SK-N-SH treated with all-trans-retinoic acid at 6 μM for 48 hours (cell line): ENCODE measurements around the gene ZXDC.

ENCODE experiments used
- ATAC-seq: fragments of 200-7000 bp; cut with Tn5 transposase; 3 replicates; pipeline ENCODE4 v1.9.1; 2020; ENCODE audit warnings: mild to moderate bottlenecking, moderate library complexity
- BACH2 ChIP-seq: fragments of 250-450 bp; sonication (Bioruptor Pico); IDR thresholded peaks from 2 replicates; pipeline ENCODE4 v1.9.0; 2021; ENCODE audit warnings: mild to moderate bottlenecking, borderline replicate concordance
- CSDC2 ChIP-seq: fragments of 250-450 bp; sonication (Bioruptor Pico); IDR thresholded peaks from 2 replicates; pipeline ENCODE4 v1.5.0; 2020; ENCODE audit warnings: mild to moderate bottlenecking, moderate library complexity
- ESRRG ChIP-seq: fragments of 250-450 bp; sonication (Bioruptor Pico); IDR thresholded peaks from 2 replicates; pipeline ENCODE4 v1.6.1; 2021; ENCODE audit warnings: mild to moderate bottlenecking
- GLIS3 ChIP-seq: fragments of 250-450 bp; sonication (Bioruptor Pico); IDR thresholded peaks from 2 replicates; pipeline ENCODE4 v1.5.0; 2020; ENCODE audit warnings: mild to moderate bottlenecking, moderate library complexity
- ISL1 ChIP-seq: fragments of 250-450 bp; sonication (Bioruptor Pico); IDR thresholded peaks from 2 replicates; pipeline ENCODE4 v2.1.2; 2022; ENCODE audit warnings: mild to moderate bottlenecking, moderate library complexity
- OSR1 ChIP-seq: fragments of 250-450 bp; sonication (Bioruptor Pico); IDR thresholded peaks from 2 replicates; pipeline ENCODE4 v1.8.0; 2022; ENCODE audit warnings: moderate library complexity, mild to moderate bottlenecking, inconsistent platforms
- PPARA ChIP-seq: fragments of 250-450 bp; sonication (Bioruptor Pico); IDR thresholded peaks from 2 replicates; pipeline ENCODE4 v1.5.0; 2020; ENCODE audit warnings: mild to moderate bottlenecking, borderline replicate concordance
- RARB ChIP-seq: fragments of 250-450 bp; sonication (Bioruptor Pico); IDR thresholded peaks from 2 replicates; pipeline ENCODE4 v1.8.0; 2021; ENCODE audit warnings: mild to moderate bottlenecking, moderate library complexity
- SNAI2 ChIP-seq: fragments of 250-450 bp; sonication (Bioruptor Pico); IDR thresholded peaks from 2 replicates; pipeline ENCODE4 v1.5.0; 2020; ENCODE audit warnings: mild to moderate bottlenecking, moderate library complexity
- TCF4 ChIP-seq: fragments of 250-450 bp; sonication (Bioruptor Pico); IDR thresholded peaks from 2 replicates; pipeline ENCODE4 v1.8.0; 2021; ENCODE audit warnings: mild to moderate bottlenecking, moderate library complexity, borderline replicate concordance
- TOX ChIP-seq: fragments of 250-450 bp; sonication (Bioruptor Pico); IDR thresholded peaks from 2 replicates; pipeline ENCODE4 v1.8.0; 2021; ENCODE audit warnings: mild to moderate bottlenecking, moderate library complexity, borderline replicate concordance
- ZC3H10 ChIP-seq: fragments of 250-450 bp; sonication (Bioruptor Pico); IDR thresholded peaks from 2 replicates; pipeline ENCODE4 v1.5.1; 2021; ENCODE audit warnings: mild to moderate bottlenecking, moderate library complexity
- ZFP3 ChIP-seq: fragments of 250-450 bp; sonication (Bioruptor Pico); IDR thresholded peaks from 2 replicates; pipeline ENCODE4 v1.5.0; 2020; ENCODE audit warnings: mild to moderate bottlenecking, moderate library complexity
- ZFP30 ChIP-seq: fragments of 450-650 bp; formaldehyde crosslinking; IDR thresholded peaks from 2 replicates; pipeline ENCODE4 v1.5.0; 2022; ENCODE audit warnings: mild to moderate bottlenecking, moderate library complexity
- ZNF565 ChIP-seq: fragments of 450-650 bp; formaldehyde crosslinking; conservative IDR thresholded peaks from 2 replicates; pipeline ENCODE4 v1.5.0; 2020; ENCODE audit warnings: low read depth, mild to moderate bottlenecking, moderate library complexity
- ZNF70 ChIP-seq: fragments of 450-650 bp; formaldehyde crosslinking; IDR thresholded peaks from 2 replicates; pipeline ENCODE4 v1.5.0; 2020; ENCODE audit warnings: mild to moderate bottlenecking, moderate library complexity
- TF ChIP-seq, protein P1 (sequence below): fragments of 250-450 bp; sonication (Bioruptor Pico); IDR thresholded peaks from 2 replicates; pipeline ENCODE4 v1.5.1; 2020; ENCODE audit warnings: low read depth, mild to moderate bottlenecking, moderate library complexity
- TF ChIP-seq, protein P2 (sequence below): fragments of 250-450 bp; sonication (Bioruptor Pico); IDR thresholded peaks from 2 replicates; pipeline ENCODE4 v1.8.0; 2021; ENCODE audit warnings: low read depth, mild to moderate bottlenecking, moderate library complexity, borderline replicate concordance
- TF ChIP-seq, protein P3 (sequence below): fragments of 250-450 bp; sonication (Bioruptor Pico); IDR thresholded peaks from 2 replicates; pipeline ENCODE4 v1.5.0; 2020; ENCODE audit warnings: mild to moderate bottlenecking, moderate library complexity
- TF ChIP-seq, protein P4 (sequence below): fragments of 250-450 bp; sonication (Bioruptor Pico); IDR thresholded peaks from 2 replicates; pipeline ENCODE4 v1.8.0; 2020; ENCODE audit warnings: mild to moderate bottlenecking, moderate library complexity, borderline replicate concordance
- TF ChIP-seq, protein P5 (sequence below): fragments of 250-450 bp; sonication (Bioruptor Pico); IDR thresholded peaks from 2 replicates; pipeline ENCODE4 v1.5.1; 2021; ENCODE audit warnings: mild to moderate bottlenecking, moderate library complexity

The ZXDC gene

DNA sequence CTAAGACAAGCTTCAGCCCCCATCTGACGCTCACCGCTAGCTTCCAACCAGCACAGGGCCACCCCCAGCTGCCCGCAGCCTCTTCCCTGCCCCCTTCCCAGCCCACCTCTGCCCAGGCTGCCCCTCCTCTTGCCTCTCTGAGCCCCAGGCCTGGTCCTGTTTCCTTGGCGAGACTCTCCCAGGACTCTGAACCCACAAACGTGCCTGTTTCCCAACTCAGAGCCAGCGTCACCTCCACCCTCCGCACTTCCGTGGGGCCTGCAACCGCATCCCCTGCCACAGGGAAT, 35.0 kb downstream of the ZXDC start:
- no peak for ATAC-seq
- TF ChIP-seq TCF4 (CRISPR knock-in tag) (no peak), ZFP30 (no peak), ZNF565 (CRISPR knock-in tag) (no peak), SNAI2 (CRISPR knock-in tag) (no peak), ZFP3 (CRISPR knock-in tag) (no peak), CSDC2 (CRISPR knock-in tag) (no peak), ESRRG (no peak), BACH2 (CRISPR knock-in tag) (no peak), ZC3H10 (CRISPR knock-in tag) (no peak), RARB (CRISPR knock-in tag) (no peak), OSR1 (CRISPR knock-in tag) (no peak), ISL1 (CRISPR knock-in tag) (no peak), GLIS3 (CRISPR knock-in tag) (no peak), ZNF70 (no peak)
- TF ChIP-seq, protein P1, sequence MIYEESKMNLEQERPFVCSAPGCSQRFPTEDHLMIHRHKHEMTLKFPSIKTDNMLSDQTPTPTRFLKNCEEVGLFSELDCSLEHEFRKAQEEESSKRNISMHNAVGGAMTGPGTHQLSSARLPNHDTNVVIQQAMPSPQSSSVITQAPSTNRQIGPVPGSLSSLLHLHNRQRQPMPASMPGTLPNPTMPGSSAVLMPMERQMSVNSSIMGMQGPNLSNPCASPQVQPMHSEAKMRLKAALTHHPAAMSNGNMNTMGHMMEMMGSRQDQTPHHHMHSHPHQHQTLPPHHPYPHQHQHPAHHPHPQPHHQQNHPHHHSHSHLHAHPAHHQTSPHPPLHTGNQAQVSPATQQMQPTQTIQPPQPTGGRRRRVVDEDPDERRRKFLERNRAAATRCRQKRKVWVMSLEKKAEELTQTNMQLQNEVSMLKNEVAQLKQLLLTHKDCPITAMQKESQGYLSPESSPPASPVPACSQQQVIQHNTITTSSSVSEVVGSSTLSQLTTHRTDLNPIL (CRISPR knock-in tag): no peak
- TF ChIP-seq, protein P2, sequence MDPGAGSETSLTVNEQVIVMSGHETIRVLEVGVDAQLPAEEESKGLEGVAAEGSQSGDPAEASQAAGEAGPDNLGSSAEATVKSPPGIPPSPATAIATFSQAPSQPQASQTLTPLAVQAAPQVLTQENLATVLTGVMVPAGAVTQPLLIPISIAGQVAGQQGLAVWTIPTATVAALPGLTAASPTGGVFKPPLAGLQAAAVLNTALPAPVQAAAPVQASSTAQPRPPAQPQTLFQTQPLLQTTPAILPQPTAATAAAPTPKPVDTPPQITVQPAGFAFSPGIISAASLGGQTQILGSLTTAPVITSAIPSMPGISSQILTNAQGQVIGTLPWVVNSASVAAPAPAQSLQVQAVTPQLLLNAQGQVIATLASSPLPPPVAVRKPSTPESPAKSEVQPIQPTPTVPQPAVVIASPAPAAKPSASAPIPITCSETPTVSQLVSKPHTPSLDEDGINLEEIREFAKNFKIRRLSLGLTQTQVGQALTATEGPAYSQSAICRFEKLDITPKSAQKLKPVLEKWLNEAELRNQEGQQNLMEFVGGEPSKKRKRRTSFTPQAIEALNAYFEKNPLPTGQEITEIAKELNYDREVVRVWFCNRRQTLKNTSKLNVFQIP (CRISPR knock-in tag): no peak
- TF ChIP-seq, protein P3, sequence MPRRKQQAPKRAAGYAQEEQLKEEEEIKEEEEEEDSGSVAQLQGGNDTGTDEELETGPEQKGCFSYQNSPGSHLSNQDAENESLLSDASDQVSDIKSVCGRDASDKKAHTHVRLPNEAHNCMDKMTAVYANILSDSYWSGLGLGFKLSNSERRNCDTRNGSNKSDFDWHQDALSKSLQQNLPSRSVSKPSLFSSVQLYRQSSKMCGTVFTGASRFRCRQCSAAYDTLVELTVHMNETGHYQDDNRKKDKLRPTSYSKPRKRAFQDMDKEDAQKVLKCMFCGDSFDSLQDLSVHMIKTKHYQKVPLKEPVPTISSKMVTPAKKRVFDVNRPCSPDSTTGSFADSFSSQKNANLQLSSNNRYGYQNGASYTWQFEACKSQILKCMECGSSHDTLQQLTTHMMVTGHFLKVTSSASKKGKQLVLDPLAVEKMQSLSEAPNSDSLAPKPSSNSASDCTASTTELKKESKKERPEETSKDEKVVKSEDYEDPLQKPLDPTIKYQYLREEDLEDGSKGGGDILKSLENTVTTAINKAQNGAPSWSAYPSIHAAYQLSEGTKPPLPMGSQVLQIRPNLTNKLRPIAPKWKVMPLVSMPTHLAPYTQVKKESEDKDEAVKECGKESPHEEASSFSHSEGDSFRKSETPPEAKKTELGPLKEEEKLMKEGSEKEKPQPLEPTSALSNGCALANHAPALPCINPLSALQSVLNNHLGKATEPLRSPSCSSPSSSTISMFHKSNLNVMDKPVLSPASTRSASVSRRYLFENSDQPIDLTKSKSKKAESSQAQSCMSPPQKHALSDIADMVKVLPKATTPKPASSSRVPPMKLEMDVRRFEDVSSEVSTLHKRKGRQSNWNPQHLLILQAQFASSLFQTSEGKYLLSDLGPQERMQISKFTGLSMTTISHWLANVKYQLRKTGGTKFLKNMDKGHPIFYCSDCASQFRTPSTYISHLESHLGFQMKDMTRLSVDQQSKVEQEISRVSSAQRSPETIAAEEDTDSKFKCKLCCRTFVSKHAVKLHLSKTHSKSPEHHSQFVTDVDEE (CRISPR knock-in tag): no peak
- TF ChIP-seq, protein P4, sequence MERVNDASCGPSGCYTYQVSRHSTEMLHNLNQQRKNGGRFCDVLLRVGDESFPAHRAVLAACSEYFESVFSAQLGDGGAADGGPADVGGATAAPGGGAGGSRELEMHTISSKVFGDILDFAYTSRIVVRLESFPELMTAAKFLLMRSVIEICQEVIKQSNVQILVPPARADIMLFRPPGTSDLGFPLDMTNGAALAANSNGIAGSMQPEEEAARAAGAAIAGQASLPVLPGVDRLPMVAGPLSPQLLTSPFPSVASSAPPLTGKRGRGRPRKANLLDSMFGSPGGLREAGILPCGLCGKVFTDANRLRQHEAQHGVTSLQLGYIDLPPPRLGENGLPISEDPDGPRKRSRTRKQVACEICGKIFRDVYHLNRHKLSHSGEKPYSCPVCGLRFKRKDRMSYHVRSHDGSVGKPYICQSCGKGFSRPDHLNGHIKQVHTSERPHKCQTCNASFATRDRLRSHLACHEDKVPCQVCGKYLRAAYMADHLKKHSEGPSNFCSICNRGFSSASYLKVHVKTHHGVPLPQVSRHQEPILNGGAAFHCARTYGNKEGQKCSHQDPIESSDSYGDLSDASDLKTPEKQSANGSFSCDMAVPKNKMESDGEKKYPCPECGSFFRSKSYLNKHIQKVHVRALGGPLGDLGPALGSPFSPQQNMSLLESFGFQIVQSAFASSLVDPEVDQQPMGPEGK (CRISPR knock-in tag): no peak
- TF ChIP-seq, protein P5, sequence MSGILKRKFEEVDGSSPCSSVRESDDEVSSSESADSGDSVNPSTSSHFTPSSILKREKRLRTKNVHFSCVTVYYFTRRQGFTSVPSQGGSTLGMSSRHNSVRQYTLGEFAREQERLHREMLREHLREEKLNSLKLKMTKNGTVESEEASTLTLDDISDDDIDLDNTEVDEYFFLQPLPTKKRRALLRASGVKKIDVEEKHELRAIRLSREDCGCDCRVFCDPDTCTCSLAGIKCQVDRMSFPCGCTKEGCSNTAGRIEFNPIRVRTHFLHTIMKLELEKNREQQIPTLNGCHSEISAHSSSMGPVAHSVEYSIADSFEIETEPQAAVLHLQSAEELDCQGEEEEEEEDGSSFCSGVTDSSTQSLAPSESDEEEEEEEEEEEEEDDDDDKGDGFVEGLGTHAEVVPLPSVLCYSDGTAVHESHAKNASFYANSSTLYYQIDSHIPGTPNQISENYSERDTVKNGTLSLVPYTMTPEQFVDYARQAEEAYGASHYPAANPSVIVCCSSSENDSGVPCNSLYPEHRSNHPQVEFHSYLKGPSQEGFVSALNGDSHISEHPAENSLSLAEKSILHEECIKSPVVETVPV (CRISPR knock-in tag): no peak

DNA sequence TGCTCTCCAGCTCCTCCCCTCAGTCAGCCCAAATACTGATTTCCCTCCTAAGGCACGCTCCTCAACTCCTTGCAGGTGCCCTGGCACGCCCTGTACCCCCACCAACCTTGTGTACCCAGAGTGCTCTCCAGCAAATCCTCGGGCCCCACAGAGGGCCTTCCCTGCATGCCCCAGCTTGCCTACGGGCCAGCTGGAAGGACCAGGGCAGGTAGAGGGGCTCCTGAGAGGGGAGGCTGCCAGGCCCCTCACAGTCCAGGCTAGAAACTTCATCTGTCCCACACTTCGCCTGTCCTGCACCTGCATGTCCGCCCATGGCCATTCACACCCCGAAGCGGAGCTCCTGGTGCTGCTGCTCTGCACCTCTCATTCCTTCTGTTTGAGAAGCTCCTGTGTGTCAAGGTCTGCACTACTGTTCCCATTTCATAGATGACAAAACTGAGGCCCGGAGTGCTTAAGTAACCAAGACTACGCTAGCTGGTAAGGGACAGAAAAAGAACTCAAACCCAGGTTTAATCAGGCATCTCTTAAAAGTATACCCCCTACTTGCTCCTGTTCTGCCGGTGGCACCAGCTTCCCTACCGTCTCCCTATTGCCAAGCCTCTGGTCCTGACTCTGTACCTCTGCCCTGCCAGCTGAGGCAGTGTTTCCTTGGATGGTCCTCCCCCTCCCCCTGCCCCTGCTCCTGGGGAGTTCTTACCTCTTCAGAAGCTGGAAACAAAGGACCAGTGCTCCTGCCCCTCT, 35.6 kb downstream of the ZXDC start:
- TF ChIP-seq ZFP3 (CRISPR knock-in tag) (no peak), SNAI2 (CRISPR knock-in tag) (no peak), GLIS3 (CRISPR knock-in tag) (no peak), BACH2 (CRISPR knock-in tag) (no peak), CSDC2 (CRISPR knock-in tag) (no peak), ZFP30 (no peak), PPARA (no peak), RARB (CRISPR knock-in tag) (no peak), ZNF70 (no peak)
- ATAC-seq: no peak

DNA sequence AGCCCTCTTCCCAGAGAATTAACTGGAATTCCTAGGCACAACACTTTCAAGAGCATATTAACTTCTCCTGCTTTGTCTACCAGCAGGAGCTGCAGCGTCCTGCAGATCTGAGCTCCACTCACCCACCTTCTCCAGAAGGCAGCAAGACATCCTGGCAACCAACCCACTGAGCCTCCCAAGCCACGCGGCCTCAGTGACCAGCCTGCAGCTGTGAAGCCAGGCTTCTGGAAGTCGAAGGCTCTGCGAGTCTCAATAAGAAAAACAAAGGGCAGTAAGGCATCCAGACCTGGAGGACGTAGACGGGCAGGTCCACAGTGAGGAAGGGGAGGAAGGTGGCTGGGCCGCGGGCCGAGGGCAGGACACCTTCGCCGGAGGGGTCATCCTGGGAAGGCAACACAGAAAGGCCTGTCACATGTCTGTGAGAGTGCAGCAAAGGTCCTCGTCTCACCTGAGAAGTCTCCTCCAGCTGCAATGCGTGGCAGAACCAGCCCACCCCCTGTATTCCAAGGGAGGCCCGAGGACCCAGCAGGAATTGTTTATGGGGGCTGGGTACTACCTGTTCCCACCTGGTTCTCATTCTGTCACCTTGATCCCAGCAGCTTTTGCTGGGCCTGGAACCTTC, 36.2 kb downstream of the ZXDC start:
- no peak for ATAC-seq
- TF ChIP-seq OSR1 (CRISPR knock-in tag): no peak
- TF ChIP-seq ZNF565 (CRISPR knock-in tag): no peak
- TF ChIP-seq RARB (CRISPR knock-in tag): no peak
- TF ChIP-seq ZFP3 (CRISPR knock-in tag): no peak
- no peak for TF ChIP-seq ZC3H10 (CRISPR knock-in tag)
- TF ChIP-seq, protein P3 (CRISPR knock-in tag): no peak
- no peak for TF ChIP-seq TOX (CRISPR knock-in tag)
- TF ChIP-seq, protein P1 (CRISPR knock-in tag): no peak
- no peak for TF ChIP-seq GLIS3 (CRISPR knock-in tag)
- no peak for TF ChIP-seq SNAI2 (CRISPR knock-in tag)
